Fibroblast of skin of abdomen (primary cell): ENCODE data around the gene PLOD3. TPM values are rescaled to one million over a fixed set of nuclear protein-coding genes. Genes with fewer than 3 reads are reported as not detected.
A peak's percentile ranks its signal among the peaks of the same experiment; 100 is the strongest.
"Not testable (repeated sequence)": the region's sequence is repeated elsewhere in the genome, so short reads cannot be mapped to it uniquely, and the experiment has no call there.

Source experiments
- DNase-seq: peaks from one replicate; pipeline ENCODE4 v3.0.0-alpha.2; 2013
- polyA plus RNA-seq, 2 experiments: library from polyadenylated mRNA; unstranded; fragments of 120-200 nt; gene quantifications; one replicate each; pipeline ENCODE4 v1.2.1, GENCODE V29; 2013; ENCODE audit not compliant: insufficient read length in 2 of 2

The PLOD3 gene
- polyA plus RNA-seq (2013, experiment 1 of 2; ENCODE audit: insufficient read length) = 219 TPM
- polyA plus RNA-seq (2013, experiment 2 of 2; ENCODE audit: insufficient read length) = 196 TPM

GRCh38 chr7:101217388-101218235 lies at the start of gene PLOD3, which contains the start of gene ZNHIT1:
TSS of gene PLOD3 (minus strand) at chr7:101217581. CDS start at chr7:101217274, 307 bp downstream.
TSS of gene ZNHIT1 (plus strand) at chr7:101218165. CDS start at chr7:101218196, 31 bp downstream.
- DNase-seq = peak; percentile 98

- no peak for DNase-seq
These were observed 48.5 kb upstream of the PLOD3 start for GRCh38 chr7:101265622-101266516.

GRCh38 chr7:101264102-101264706 lies 46.8 kb upstream of the PLOD3 start:
- DNase-seq = not testable (repeated sequence)

DNA sequence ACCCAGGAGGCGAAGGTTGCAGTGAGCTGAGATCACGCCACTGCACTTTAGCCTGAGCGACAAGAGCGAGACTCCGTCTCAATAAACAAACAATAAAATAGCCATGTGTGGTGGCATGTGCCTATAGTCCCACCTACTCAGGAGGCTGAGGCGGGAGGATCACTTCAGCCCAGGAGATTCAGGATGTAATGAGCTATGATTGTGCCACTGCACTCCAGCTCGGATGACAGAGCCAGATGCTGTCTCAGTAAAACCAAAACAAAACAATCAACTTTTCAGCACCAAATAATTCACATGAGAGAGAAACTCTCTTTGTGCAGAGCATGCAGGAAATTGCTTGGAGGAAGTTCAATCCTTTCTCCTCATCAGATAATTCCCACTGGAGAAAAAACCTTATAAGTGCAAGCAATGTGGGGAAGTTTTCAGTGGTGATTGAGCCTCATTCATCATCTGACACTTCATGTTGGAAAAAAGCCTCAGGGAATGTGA lies 40.9 kb upstream of the PLOD3 start:
- peak; percentile 45 for DNase-seq

GRCh38 chr7:101255796-101256195 lies 38.4 kb upstream of the PLOD3 start:
- no peak for DNase-seq

DNA sequence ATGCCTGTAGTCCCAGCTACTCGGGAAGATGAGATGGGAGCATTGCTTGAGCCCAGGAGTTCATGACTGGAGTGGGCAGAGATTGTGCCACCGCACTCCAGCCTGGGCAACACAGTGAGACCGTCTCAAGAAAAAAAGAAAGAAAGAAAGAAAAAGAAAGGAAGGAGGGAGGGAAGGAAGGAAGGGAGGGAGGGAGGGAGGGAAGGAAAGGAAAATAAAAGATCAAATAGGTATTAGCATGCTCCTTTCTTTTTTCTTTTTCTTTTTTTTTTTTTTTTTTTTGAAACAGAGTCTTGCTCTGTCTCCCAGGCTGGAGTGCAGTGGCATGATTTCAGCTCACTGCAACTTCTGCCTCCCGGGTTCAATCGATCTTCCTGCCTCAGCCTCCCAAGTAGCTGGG lies 35.8 kb upstream of the PLOD3 start:
- not testable (repeated sequence) for DNase-seq

GRCh38 chr7:101251871-101252659 lies 34.7 kb upstream of the PLOD3 start:
- peak; percentile 98 for DNase-seq

- DNase-seq = no peak
These were observed 32.9 kb upstream of the PLOD3 start for GRCh38 chr7:101250324-101250723.

DNA sequence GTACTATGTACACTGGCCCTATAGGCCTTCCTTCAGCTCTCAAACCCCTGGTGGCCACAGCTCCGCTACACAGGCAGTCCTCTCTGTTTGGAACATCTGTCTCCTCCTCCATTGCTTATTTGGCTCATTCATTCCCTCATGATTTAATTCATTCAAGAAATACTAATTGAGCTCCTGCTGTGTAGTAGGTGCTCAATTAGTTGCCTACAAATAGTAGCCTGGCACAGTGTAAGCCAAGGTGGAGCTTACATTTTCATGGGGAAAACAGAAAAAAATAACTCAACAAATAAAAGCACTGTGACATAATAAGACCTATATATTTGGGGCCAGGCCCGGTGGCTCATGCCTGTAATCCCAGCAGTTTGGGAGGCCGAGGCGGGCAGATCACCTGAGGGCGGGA lies 30.9 kb upstream of the PLOD3 start:
- DNase-seq = no peak

DNA sequence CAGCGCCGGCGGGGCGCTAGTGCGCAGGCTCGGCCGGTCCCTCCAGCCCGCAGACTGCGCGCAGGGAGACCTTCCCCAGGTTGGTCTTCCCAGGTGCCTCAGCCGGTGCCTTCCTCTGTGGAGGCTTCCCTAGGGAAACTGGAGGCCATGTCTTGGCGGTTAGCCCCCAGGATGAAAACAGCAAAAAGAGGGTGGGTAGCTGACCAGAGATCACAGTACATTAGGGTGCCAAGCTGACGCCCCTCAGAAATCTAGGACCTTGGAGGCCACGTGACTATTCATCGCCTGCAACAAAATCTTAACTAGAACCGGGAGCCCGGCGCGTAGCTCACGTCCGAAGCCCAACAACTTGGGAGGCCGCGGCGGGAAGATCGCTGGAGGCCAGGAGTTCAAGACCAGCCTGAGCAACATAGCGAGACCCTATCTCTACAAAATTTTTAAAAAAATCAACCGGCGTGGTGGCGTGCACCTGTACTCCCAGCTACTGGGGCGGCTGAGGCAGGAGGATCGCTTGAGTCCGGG lies 27.8 kb upstream of the PLOD3 start:
- DNase-seq = no peak

DNA sequence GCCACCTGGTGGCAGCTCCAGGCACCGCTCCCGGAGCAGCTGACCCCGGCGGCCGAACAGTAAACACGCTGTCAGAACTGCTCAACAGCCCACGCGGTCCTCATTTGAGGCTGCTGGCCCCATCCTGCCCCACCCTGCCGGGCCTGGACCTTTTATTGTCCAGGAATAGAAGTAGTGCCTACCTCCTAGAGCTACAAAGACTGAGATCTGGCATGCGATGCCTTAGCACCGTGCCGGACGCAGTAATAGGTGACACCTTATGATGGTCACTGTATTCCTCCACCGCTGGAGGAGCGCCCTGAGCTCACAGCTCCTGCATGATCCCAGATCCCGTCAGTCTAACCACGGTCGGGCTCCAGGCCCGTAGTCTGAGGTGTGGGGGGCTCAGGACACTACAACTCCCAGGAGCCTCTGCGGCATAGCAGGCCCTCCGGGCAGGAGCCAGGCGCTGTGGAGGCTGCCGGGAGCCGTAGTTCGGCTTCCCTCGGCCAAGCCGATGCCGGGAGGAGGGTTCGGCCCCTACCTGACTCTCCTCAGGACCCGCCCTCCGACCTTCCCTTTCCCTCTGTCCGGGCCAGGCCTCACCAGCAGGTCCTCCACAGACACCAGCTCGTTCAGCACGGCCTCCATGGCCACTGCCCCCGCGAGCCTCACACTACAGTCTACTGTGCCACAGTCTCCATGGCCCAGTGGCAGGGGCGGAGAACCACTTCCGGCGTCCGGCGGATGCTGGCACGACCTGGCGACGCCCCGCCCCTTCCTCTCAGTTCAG lies 27.2 kb upstream of the PLOD3 start, which contains the start of gene FIS1:
Gene FIS1, minus strand, starts transcription at position 707 of the 772 bp plus-strand sequence. Its CDS starts 77 bp downstream, at position 630.
- peak; percentile 87 for DNase-seq

- no peak for DNase-seq
These were observed 26.4 kb upstream of the PLOD3 start for GRCh38 chr7:101243646-101244374.

DNA sequence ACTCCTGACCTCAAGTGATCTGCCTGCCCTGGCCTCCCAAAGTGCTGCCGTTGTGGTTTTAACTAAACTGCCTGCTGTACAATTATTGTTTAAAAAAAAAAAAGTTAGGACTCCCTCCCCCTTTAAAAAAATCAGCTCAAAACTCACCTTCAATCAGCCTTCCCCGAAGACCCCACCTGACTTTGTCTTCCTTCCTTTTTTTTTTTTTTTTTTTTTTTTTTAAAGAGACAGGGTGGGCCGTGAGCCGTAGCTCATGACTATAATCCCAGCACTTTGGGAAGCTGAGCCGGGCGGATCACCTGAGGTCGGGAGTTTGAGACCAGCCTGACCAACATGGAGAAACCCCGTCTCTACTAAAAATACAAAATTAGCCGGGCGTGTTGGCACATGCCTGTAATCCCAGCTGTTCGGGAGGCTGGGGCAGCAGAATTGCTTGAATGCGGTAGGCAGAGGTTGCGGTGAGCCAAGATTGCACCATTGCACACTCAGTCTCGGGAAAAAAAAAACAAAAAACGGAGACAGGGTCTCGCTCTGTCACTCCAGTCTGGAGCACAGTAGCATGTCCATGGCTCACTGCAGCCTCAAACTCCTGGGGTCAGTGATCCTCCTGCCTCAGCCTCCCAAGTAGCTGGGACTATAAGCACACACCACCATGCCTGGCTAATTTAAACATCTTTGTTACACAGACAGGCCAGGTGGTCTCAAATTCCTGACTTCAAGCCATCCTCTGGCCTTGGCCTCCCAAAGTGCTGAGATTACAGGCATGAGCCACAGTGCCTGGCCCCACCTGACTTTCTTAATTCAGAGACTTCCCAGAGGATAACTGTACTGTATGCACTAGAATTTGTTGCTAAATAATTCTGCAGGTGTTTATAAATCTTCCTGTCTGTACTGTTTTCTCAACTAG lies 24.3 kb upstream of the PLOD3 start:
- no peak for DNase-seq

- no peak for DNase-seq
These were observed 23.6 kb upstream of the PLOD3 start for GRCh38 chr7:101241015-101241363.

DNA sequence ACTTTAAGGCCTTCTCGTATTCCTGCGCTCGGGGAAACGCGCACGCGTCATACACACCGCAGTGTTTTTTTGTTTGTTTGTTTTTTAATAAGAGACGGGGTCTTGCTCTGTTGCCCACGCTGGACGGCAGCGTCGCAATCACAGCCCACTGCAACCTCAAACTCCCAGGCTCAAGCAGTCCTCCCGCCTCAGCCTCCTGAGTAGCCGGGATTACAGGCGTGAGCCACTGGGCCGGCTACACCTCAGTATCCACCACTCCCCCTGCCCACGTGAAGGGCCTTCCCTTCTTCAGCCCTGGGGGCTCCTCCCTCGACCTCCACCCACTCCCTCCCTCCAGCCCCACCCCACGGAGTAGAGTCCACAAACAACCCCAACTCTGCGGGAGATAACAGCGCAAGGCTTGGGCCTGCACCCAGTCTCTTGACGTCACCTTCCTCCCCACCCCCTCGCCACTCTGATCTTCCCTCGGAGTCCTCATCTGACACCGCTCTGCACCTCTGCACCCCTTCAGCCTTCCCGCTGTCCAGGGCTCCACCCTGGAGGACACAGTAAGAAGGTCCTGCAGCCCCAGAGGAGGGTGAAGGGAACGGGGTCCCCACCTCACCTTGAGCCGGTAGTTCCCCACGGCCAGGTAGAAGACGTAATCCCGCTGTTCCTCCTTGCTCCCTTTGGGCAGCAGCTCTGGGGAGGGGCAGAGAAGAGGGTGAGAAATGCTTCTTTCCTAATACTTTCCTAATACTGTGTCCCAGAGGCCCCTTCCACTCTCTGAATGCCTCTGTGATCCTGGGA lies 23.0 kb upstream of the PLOD3 start:
- DNase-seq = no peak

- no peak for DNase-seq
These were observed 22.5 kb upstream of the PLOD3 start for GRCh38 chr7:101239951-101240220.

DNA sequence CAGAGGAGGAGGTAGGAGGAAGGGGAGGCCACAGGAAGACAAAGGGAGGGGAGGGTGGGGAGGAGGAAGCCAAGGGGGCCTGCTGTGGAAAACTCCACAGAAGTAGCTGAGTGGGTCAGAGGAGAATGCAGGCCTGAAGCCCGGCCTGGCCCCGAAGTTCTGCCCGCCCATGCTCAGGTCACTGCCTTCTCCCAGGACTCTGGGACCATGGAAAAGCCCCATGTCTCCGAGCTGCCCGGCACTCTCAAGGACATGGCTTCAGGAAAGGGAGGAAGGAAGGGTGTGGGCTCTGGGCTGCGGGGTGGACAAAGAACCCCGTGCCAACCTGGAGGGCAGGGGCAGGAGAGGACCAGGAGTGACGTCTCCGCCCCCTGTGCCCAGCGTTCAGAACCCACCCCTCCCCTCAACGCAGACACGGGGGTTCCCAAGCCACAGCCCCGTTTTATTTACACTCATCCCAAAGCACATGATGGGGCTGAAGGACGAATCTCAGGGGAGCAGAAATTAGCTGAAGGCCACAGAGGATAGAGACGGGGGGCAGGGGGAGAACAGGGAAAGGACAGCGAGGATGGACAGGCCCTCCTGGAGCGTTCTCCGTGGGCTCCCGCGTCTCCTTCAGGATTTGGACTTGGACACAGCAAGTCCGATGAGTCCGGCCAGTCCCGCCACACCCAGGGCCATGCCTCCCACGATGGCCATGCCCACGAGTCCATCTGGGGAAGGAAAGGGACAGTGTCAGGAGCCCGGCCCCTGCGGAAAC lies 22.0 kb upstream of the PLOD3 start:
- DNase-seq = no peak
